Lower leg skin (tissue), 4 donors: ENCODE data around the gene KLK6. TPM values are rescaled to one million over a fixed set of nuclear protein-coding genes. Genes with fewer than 3 reads are reported as not detected.
"Not testable (repeated sequence)": the region's sequence is repeated elsewhere in the genome, so short reads cannot be mapped to it uniquely, and the experiment has no call there.

ENCODE experiments used
- DNase-seq, 2 donors: peaks; one replicate each; pipeline ENCODE4 v3.0.0-alpha.2; 2019; ENCODE audit warnings: low spot score in 2 of 2
- H3K4me3 ChIP-seq: fragments of 200-600 bp; sonication (generic); 2 replicates; pipeline ENCODE4 v1.5.1; 2017; ENCODE audit warnings: mild to moderate bottlenecking, low read depth; ENCODE audit not compliant: poor library complexity, severe bottlenecking
- CTCF ChIP-seq, 3 donors: fragments of 450-650 bp; IDR thresholded peaks; one replicate each; pipeline ENCODE4 v1.5.1; 2016; ENCODE audit warnings: antibody characterized with exemption in 3 of 3, mild to moderate bottlenecking in 3 of 3, moderate library complexity in 2 of 3
- POLR2A ChIP-seq, 2 donors: fragments of 450-650 bp; IDR thresholded peaks; one replicate each; pipeline ENCODE4 v1.6.1; 2016 to 2017; ENCODE audit warnings: antibody characterized with exemption in 2 of 2, mild to moderate bottlenecking in 1 of 2, moderate library complexity in 1 of 2
- WGBS, 2 donors: methylation state at CpG; one replicate each; pipeline ENCODE4 v1.1.5; 2018; 5-methylcytosine and 5-hydroxymethylcytosine counted together
- intact Hi-C: fragments of 100-400 bp; cut with DNase I; formaldehyde crosslinking; loops from one replicate; pipeline ENCODE4 v1.15.0; 2023; ENCODE audit warnings: low total_unique reads
- total RNA-seq, 4 donors: library from RNA; depleted of rRNA; stranded (reverse); fragments of >200 nt; gene quantifications; one replicate each; pipeline ENCODE4 v1.1.0, GENCODE V29; 2016

The KLK6 gene
- total RNA-seq, 4 donors from 2014 or later: 0.27 to 9.5 (median 5.1) TPM

- intact Hi-C loops: no loop called here
- WGBS, 2 donors: 23 to 25% methylated on average over 16 of the region's 16 CpGs
- TF ChIP-seq CTCF (IDR thresholded peaks at IDR 0.05): no peak
- DNase-seq: no peak
- no peak overlapping the region for H3K4me3 ChIP-seq
Observed at GRCh38 chr19:51000981-51001380, 31.6 kb upstream of the KLK6 start.

GRCh38 chr19:51000426-51000825, 31.0 kb upstream of the KLK6 start:
- 70 to 85% methylated on average over 9 to 10 of the region's 10 CpGs for WGBS, 2 donors
- H3K4me3 ChIP-seq: no peak overlapping the region
- TF ChIP-seq CTCF (IDR thresholded peaks at IDR 0.05): no peak
- TF ChIP-seq POLR2A (IDR thresholded peaks at IDR 0.05): no peak
- no peak for DNase-seq
- intact Hi-C loops: no loop called here

GRCh38 chr19:50998686-50999085, 29.3 kb upstream of the KLK6 start:
- intact Hi-C loops: no loop called here
- 64 to 74% methylated on average over 4 of the region's 4 CpGs for WGBS, 2 donors
- DNase-seq: no peak
- TF ChIP-seq CTCF (IDR thresholded peaks at IDR 0.05) (no peak), POLR2A (IDR thresholded peaks at IDR 0.05) (no peak)
- no peak overlapping the region for H3K4me3 ChIP-seq

- TF ChIP-seq POLR2A (IDR thresholded peaks at IDR 0.05) (no peak), CTCF (IDR thresholded peaks at IDR 0.05) (no peak)
- WGBS, 2 donors: 71 to 75% methylated on average over 5 of the region's 5 CpGs
- no peak for DNase-seq
- H3K4me3 ChIP-seq: no peak overlapping the region
- intact Hi-C loops: no loop called here
Observed at GRCh38 chr19:50998061-50998460, 28.7 kb upstream of the KLK6 start.

GRCh38 chr19:50994129-50994528, 24.7 kb upstream of the KLK6 start:
- H3K4me3 ChIP-seq: no peak overlapping the region
- intact Hi-C loops: no loop called here
- TF ChIP-seq CTCF (IDR thresholded peaks at IDR 0.05): no peak
- TF ChIP-seq POLR2A (IDR thresholded peaks at IDR 0.05): no peak
- DNase-seq: no peak
- 61 to 89% methylated on average over 2 of the region's 2 CpGs for WGBS, 2 donors

GRCh38 chr19:50992666-50993035, 23.3 kb upstream of the KLK6 start:
- intact Hi-C loops: no loop called here
- DNase-seq: no peak
- H3K4me3 ChIP-seq: no peak overlapping the region
- 39 to 45% methylated on average over 2 of the region's 2 CpGs for WGBS, 2 donors
- TF ChIP-seq POLR2A (IDR thresholded peaks at IDR 0.05) (no peak), CTCF (IDR thresholded peaks at IDR 0.05) (no peak)

- H3K4me3 ChIP-seq, DNase-seq, intact Hi-C loops: not testable (repeated sequence)
- 80 to 85% methylated on average over 14 of the region's 14 CpGs for WGBS, 2 donors
Observed at GRCh38 chr19:50984416-50984815, 15.0 kb upstream of the KLK6 start.
